SH-SY5Y (cell line): ENCODE results near the gene ARHGAP21.

Source experiments
- GATA2 ChIP-seq: IDR thresholded peaks from 2 replicates; pipeline ENCODE4 v1.6.1; 2011; ENCODE audit warnings: mild to moderate bottlenecking, low read depth, low read length
- GATA3 ChIP-seq: IDR thresholded peaks from 2 replicates; pipeline ENCODE4 v1.6.1; 2011; ENCODE audit warnings: low read depth, mild to moderate bottlenecking, low read length, moderate library complexity

DNA sequence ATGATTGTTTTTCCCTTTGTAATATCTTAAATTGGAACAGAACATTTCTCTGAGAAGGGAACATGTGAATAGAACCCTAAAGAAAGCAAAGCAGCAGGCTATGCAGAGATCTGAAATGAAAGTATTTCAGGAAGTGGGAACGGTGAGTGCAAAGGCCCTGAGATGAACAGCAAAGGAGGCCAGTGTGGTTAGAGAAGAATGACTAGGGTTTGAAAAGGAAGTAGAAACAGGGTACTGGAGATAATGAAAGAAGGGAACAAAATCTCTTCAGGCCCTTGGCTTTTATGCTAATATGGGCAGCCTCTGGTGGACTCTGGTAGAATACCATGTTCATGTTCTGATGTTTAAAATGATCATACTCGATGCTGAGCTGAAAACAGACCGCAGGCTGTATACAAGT is 22.2 kb downstream of the ARHGAP21 start:
- TF ChIP-seq GATA2 (no peak), GATA3 (no peak)
